ENCODE results near the gene RMDN3. TPM values are rescaled to one million over a fixed set of nuclear protein-coding genes. Genes with fewer than 3 reads are reported as not detected.

Gene RMDN3
- polyA plus RNA-seq, 2 of the 4 experiments (the other 2 are of a cell fraction): 15.4 to 16.9 TPM

GRCh38 chr15:40787344-40787841 is 32.3 kb upstream of the RMDN3 start:
- Histone ChIP-seq H3K4me2 (peak overlapping the region; percentile 49), H3K4me1 (peaks cover 36% of the 10 kb centered on the region), H3K9me3 (no peaks in the 10 kb centered on the region), H3K4me3 (no peak overlapping the region), H3K27ac (peak overlapping the region; percentile 46 to 77; a peak in 4 of 6 replicates)
- CTCF ChIA-PET: interaction anchor here (1.2 to 4.1 kb wide), 4 partner anchors 9 to 70 kb away, joined by 3 to 17 read pairs (median 6); no protein-coding TSS in a partner anchor
- no peak for TF ChIP-seq SREBF2 (IDR thresholded peaks at IDR 0.05)
- TF ChIP-seq CEBPB (IDR thresholded peaks at IDR 0.05): 0 out of 4 replicates have a peak, but pooled peaks of 1 of the 2 experiments have one; percentile 24
- 0 out of 5 replicates have a peak, but pooled peaks of 1 of the 2 experiments have one; percentile 24 for TF ChIP-seq JUN (IDR thresholded peaks at IDR 0.05)
- TF ChIP-seq EP300 (IDR thresholded peaks at IDR 0.05): peak in 1 of 2 experiments; percentile 42; a peak in 1 of 5 replicates
- DNase-seq (ENCODE audit: low read depth in 1 of 2, low spot score in 1 of 2) (no peak), ATAC-seq (no peak), FAIRE-seq (no peak)
- POLR2A ChIA-PET: interaction anchor here (1.2 kb wide), 1 partner anchor 41 kb away, joined by 3 read pairs; no protein-coding TSS in a partner anchor
- WGBS (ENCODE audit: missing lambda C conversion rate): 28% methylated on average over 3 of the region's 4 CpGs

- ATAC-seq: no peak
- peaks cover 24% of the 10 kb centered on the region for H3K4me1 ChIP-seq
- FAIRE-seq: no peak
- WGBS (ENCODE audit: missing lambda C conversion rate): 89% methylated on average over 2 of the region's 2 CpGs
- ChIA-PET CTCF (interaction anchor here (0.6 to 4.1 kb wide), 6 partner anchors 11 to 154 kb away, joined by 3 to 17 read pairs (median 3); partner anchors contain the start of gene C15orf62), POLR2A (no interaction called here)
- TF ChIP-seq HOXB13 (CRISPR knock-in tag; IDR thresholded peaks at IDR 0.05; ENCODE audit: low read depth) (no peak), E2F6 (IDR thresholded peaks at IDR 0.05; ENCODE audit: borderline replicate concordance, low read depth) (no peak), ZC3H11A (IDR thresholded peaks at IDR 0.05) (no peak), ZSCAN20 (CRISPR knock-in tag; IDR thresholded peaks at IDR 0.05) (no peak), EHMT2 (IDR thresholded peaks at IDR 0.05; ENCODE audit: low read depth) (no peak), KDM5A (IDR thresholded peaks at IDR 0.05) (no peak), POLR2AphosphoS2 (conservative IDR thresholded peaks at IDR 0.05; ENCODE audit: low read length) (no peak), PHF8 (IDR thresholded peaks at IDR 0.05; ENCODE audit: borderline replicate concordance, low read depth) (no peak)
- H3K4me2 ChIP-seq: no peak overlapping the region
- peak overlapping the region in 1 of 2 experiments; percentile 26; a peak in 2 of 6 replicates for H3K27ac ChIP-seq
- H3K4me3 ChIP-seq: no peak overlapping the region
- no peaks in the 10 kb centered on the region for H3K9me3 ChIP-seq
- DNase-seq (ENCODE audit: low read depth in 1 of 2, low spot score in 1 of 2): no peak
Measured at GRCh38 chr15:40785814-40786213, 30.8 kb upstream of the RMDN3 start.

GRCh38 chr15:40785164-40785563 is 30.1 kb upstream of the RMDN3 start:
- no peak for TF ChIP-seq JUNB (IDR thresholded peaks at IDR 0.05)
- TF ChIP-seq RAD21 (conservative IDR thresholded peaks at IDR 0.05 in 1 of 2, IDR thresholded peaks at IDR 0.05 in 1 of 2): 0 out of 5 replicates have a peak, but pooled peaks of 1 of the 2 experiments have one; percentile 7
- WGBS (ENCODE audit: missing lambda C conversion rate): 80% methylated on average over 3 of the region's 3 CpGs
- POLR2A ChIA-PET: interaction anchor here (0.9 kb wide), 1 partner anchor 109 kb away, joined by 3 read pairs; the partner anchor contains the start of gene VPS18
- Histone ChIP-seq H3K4me2 (no peak overlapping the region), H3K4me3 (no peak overlapping the region), H3K9me3 (no peaks in the 10 kb centered on the region), H3K27ac (peak overlapping the region in 1 of 2 experiments; percentile 26; a peak in 3 of 6 replicates), H3K4me1 (peaks cover 18% of the 10 kb centered on the region)
- DNase-seq (ENCODE audit: low read depth in 1 of 2, low spot score in 1 of 2): no peak
- CTCF ChIA-PET: interaction anchor here (0.6 to 4.1 kb wide), 9 partner anchors 9 to 154 kb away, joined by 3 to 17 read pairs (median 3); partner anchors contain the start of gene C15orf62
- no peak for FAIRE-seq
- no peak for ATAC-seq

GRCh38 chr15:40782609-40783227 is 27.7 kb upstream of the RMDN3 start:
- ChIA-PET CTCF (interaction anchor here (0.5 to 3.1 kb wide), 34 partner anchors 9 to 217 kb away, joined by 3 to 19 read pairs (median 4); partner anchors contain the start of genes C15orf62, CCDC32, DNAJC17 and GCHFR), POLR2A (interaction anchor here (0.8 kb wide), 1 partner anchor 19 kb away, joined by 3 read pairs; the partner anchor contains the start of gene GCHFR)
- DNase-seq (ENCODE audit: low read depth in 1 of 2, low spot score in 1 of 2) (peak; percentile 43 to 66), ATAC-seq (peak; percentile 99 to 100), FAIRE-seq (no peak)
- 25% methylated on average over 8 of the region's 8 CpGs for WGBS (ENCODE audit: missing lambda C conversion rate)
- no peak overlapping the region for H3K27ac ChIP-seq
- peaks cover 13% of the 10 kb centered on the region for H3K4me1 ChIP-seq
- no peaks in the 10 kb centered on the region for H3K9me3 ChIP-seq
- no peak overlapping the region for H3K4me2 ChIP-seq
- TF ChIP-seq E2F6 (IDR thresholded peaks at IDR 0.05; ENCODE audit: borderline replicate concordance, low read depth): no peak
- no peak for TF ChIP-seq ELK1 (IDR thresholded peaks at IDR 0.05; ENCODE audit: low read depth, low read length)
- TF ChIP-seq POLR2AphosphoS2 (conservative IDR thresholded peaks at IDR 0.05; ENCODE audit: low read length): no peak
- TF ChIP-seq ZSCAN20 (CRISPR knock-in tag; IDR thresholded peaks at IDR 0.05): no peak
- TF ChIP-seq CTCF (IDR thresholded peaks at IDR 0.05): peak; percentile 64
- no peak for TF ChIP-seq HDAC2 (IDR thresholded peaks at IDR 0.05)
- no peak for TF ChIP-seq EHF (CRISPR knock-in tag; IDR thresholded peaks at IDR 0.05)
- TF ChIP-seq RAD21 (conservative IDR thresholded peaks at IDR 0.05 in 1 of 2, IDR thresholded peaks at IDR 0.05 in 1 of 2): peak; percentile 68 to 75
- peak; percentile 63 for TF ChIP-seq SMC3 (IDR thresholded peaks at IDR 0.05)
- TF ChIP-seq CBX2 (IDR thresholded peaks at IDR 0.05; ENCODE audit: borderline replicate concordance, low read depth): no peak
- no peak overlapping the region for H3K4me3 ChIP-seq
